ENCODE results near the gene GPRASP2.

GRCh38 chrX:102739657-102740056 lies 27.4 kb downstream of the GPRASP2 start:
- TF ChIP-seq CTCF (IDR thresholded peaks at IDR 0.05), result no peak
- no peak for TF ChIP-seq POLR2AphosphoS5 (IDR thresholded peaks at IDR 0.05; ENCODE audit: insufficient read depth in 1 of 2, low read depth in 1 of 2)
- TF ChIP-seq POLR2A (IDR thresholded peaks at IDR 0.05), result no peak

Data from vagina (tissue), 2 donors.